Neural cell (in vitro differentiated cells): ENCODE results near the gene DCDC2. TPM values are rescaled to one million over a fixed set of nuclear protein-coding genes. Genes with fewer than 3 reads are reported as not detected.

ENCODE experiments used
- H2AFZ ChIP-seq: fragments of 200-600, 300-800 bp; sonication (generic), shearing (Covaris generic); 2 replicates; pipeline ENCODE4 v1.6.0; 2014; ENCODE audit warnings: low read depth, mild to moderate bottlenecking, antibody characterized with exemption, low read length, moderate library complexity
- H3F3A ChIP-seq: fragments of 200-600 bp; shearing (Covaris generic); 2 replicates; pipeline ENCODE4 v1.6.1; 2016; ENCODE audit warnings: mild to moderate bottlenecking, moderate library complexity, mixed read lengths, antibody characterized with exemption, low read length; ENCODE audit not compliant: insufficient read depth, poor library complexity, severe bottlenecking
- H3K27ac ChIP-seq: fragments of 200-600, 300-800 bp; sonication (generic), shearing (Covaris generic); 2 replicates; pipeline ENCODE4 v1.5.1; 2014; ENCODE audit warnings: mild to moderate bottlenecking, low read length, moderate library complexity
- H3K27me3 ChIP-seq: fragments of 300-800, 200-600 bp; sonication (generic), shearing (Covaris generic); 2 replicates; pipeline ENCODE4 v1.6.0; 2014; ENCODE audit warnings: mild to moderate bottlenecking, low read depth, low read length, moderate library complexity; ENCODE audit not compliant: insufficient read depth
- H3K36me3 ChIP-seq: fragments of 300-800, 200-600 bp; sonication (generic), shearing (Covaris generic); 2 replicates; pipeline ENCODE4 v1.5.1; 2014; ENCODE audit warnings: mild to moderate bottlenecking, antibody characterized with exemption, low read length, moderate library complexity; ENCODE audit not compliant: insufficient read depth
- H3K4me2 ChIP-seq: fragments of 300-800, 200-600 bp; sonication (generic), shearing (Covaris generic); 2 replicates; pipeline ENCODE4 v1.6.0; 2014; ENCODE audit warnings: mild to moderate bottlenecking, low read length
- H3K4me3 ChIP-seq: fragments of 300-800, 200-600 bp; sonication (generic), shearing (Covaris generic); 2 replicates; pipeline ENCODE4 v1.5.1; 2014; ENCODE audit warnings: mild to moderate bottlenecking, low read length, moderate library complexity
- H3K79me2 ChIP-seq: fragments of 200-600 bp; shearing (Covaris generic); replicated peaks from 2 replicates; pipeline ENCODE4 v1.6.0; 2014; ENCODE audit warnings: mild to moderate bottlenecking, low read length, moderate library complexity; ENCODE audit not compliant: insufficient read depth
- H3K9ac ChIP-seq: fragments of 300-800, 200-600 bp; sonication (generic), shearing (Covaris generic); 2 replicates; pipeline ENCODE4 v1.6.1; 2016; ENCODE audit warnings: mild to moderate bottlenecking, low read length, mixed read lengths
- H3K9me2 ChIP-seq: fragments of 200-600 bp; shearing (Covaris generic); 2 replicates; pipeline ENCODE4 v1.6.1; 2016; ENCODE audit warnings: mild to moderate bottlenecking, low read length, mixed read lengths; ENCODE audit not compliant: insufficient read depth
- H3K9me3 ChIP-seq: fragments of 200-600, 300-800 bp; sonication (generic), shearing (Covaris generic); 2 replicates; pipeline ENCODE4 v1.6.1; 2016; ENCODE audit warnings: mild to moderate bottlenecking, mixed run types, low read length, moderate library complexity, mixed read lengths
- H4K20me1 ChIP-seq: fragments of 200-600 bp; shearing (Covaris generic); 2 replicates; pipeline ENCODE4 v1.6.1; 2016; ENCODE audit warnings: mild to moderate bottlenecking, mixed run types; ENCODE audit not compliant: insufficient read depth
- CTCF ChIP-seq: fragments of 450-650 bp; IDR thresholded peaks from 2 replicates; pipeline ENCODE4 v1.5.1; 2014; ENCODE audit warnings: antibody characterized with exemption, mild to moderate bottlenecking, moderate library complexity; ENCODE audit not compliant: poor library complexity, severe bottlenecking
- EP300 ChIP-seq: fragments of 450-650 bp; conservative IDR thresholded peaks from 2 replicates; pipeline ENCODE4 v1.6.1; 2014; ENCODE audit warnings: antibody characterized with exemption, mild to moderate bottlenecking, moderate library complexity; ENCODE audit not compliant: poor library complexity, severe bottlenecking
- EZH2 ChIP-seq: fragments of 200-600, 300-800 bp; shearing (Covaris generic), sonication (generic); IDR thresholded peaks from 2 replicates; pipeline ENCODE4 v1.6.1; 2014; ENCODE audit warnings: antibody characterized with exemption, low read length, borderline replicate concordance, mild to moderate bottlenecking; ENCODE audit not compliant: insufficient read depth, poor library complexity, severe bottlenecking
- MXI1 ChIP-seq: fragments of 450-650 bp; conservative IDR thresholded peaks from 2 replicates; pipeline ENCODE4 v1.6.1; 2014; ENCODE audit warnings: antibody characterized with exemption, mild to moderate bottlenecking; ENCODE audit not compliant: poor library complexity, severe bottlenecking
- POLR2AphosphoS5 ChIP-seq: IDR thresholded peaks from 2 replicates; pipeline ENCODE4 v1.6.1; 2012
- RAD21 ChIP-seq: fragments of 450-650 bp; conservative IDR thresholded peaks from 2 replicates; pipeline ENCODE4 v1.6.1; 2014; ENCODE audit warnings: antibody characterized with exemption, mild to moderate bottlenecking, moderate library complexity
- SMC3 ChIP-seq: fragments of 450-650 bp; conservative IDR thresholded peaks from 2 replicates; pipeline ENCODE4 v1.6.1; 2014; ENCODE audit warnings: antibody characterized with exemption, mild to moderate bottlenecking, moderate library complexity; ENCODE audit not compliant: poor library complexity
- TAF1 ChIP-seq: IDR thresholded peaks from 2 replicates; pipeline ENCODE4 v1.6.1; 2012; ENCODE audit warnings: low read depth
- polyA plus RNA-seq: library from polyadenylated mRNA; depleted of rRNA; stranded (reverse); fragments of >200 nt; gene quantifications from 2 replicates; pipeline ENCODE4 v1.2.3, GENCODE V29; 2014
- TF ChIP-seq, protein P1 (sequence below): IDR thresholded peaks from 2 replicates; pipeline ENCODE4 v1.6.1; 2012; ENCODE audit warnings: borderline replicate concordance

Gene DCDC2
- polyA plus RNA-seq, 1 donor from 2014 or later: 0.57 TPM

GRCh38 chr6:24193364-24193763 lies 164.5 kb downstream of the DCDC2 start:
- Histone ChIP-seq H3K4me2 (no peak overlapping the region), H3K79me2 (no peaks in the 10 kb centered on the region), H3K9me2 (no peaks in the 10 kb centered on the region), H3K9me3 (no peaks in the 10 kb centered on the region), H3K27ac (no peak overlapping the region), H4K20me1 (no peaks in the 10 kb centered on the region), H3K9ac (no peak overlapping the region), H3K4me3 (no peak overlapping the region), H3K36me3 (no peaks in the 10 kb centered on the region), H3F3A (no peaks in the 10 kb centered on the region), H2AFZ (no peak overlapping the region), H3K27me3 (no peaks in the 10 kb centered on the region)
- no peak for TF ChIP-seq RAD21
- TF ChIP-seq CTCF: no peak
- no peak for TF ChIP-seq EZH2
- TF ChIP-seq SMC3: no peak
- no peak for TF ChIP-seq MXI1

DNA sequence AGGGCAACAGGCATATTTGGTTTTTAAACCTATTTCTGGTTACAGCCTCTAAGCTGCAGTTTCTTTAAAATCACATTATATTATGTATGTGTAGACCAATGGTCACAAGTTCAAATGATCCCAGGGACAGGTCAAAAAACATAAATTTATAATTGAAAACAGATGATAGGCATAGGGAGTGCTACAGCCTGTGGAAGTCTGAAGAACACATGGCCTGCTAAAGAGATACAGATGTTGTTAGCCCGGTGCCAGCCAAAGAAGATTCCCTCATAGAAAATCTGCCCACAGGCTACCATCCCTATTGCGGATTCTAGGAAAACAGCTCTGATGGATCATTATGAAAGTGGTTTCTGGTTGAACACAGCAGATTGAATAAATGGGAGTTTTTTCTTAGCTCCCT lies 166.5 kb downstream of the DCDC2 start:
- Histone ChIP-seq H3F3A (no peaks in the 10 kb centered on the region), H3K36me3 (no peaks in the 10 kb centered on the region), H2AFZ (no peak overlapping the region), H3K79me2 (no peaks in the 10 kb centered on the region), H3K4me2 (no peak overlapping the region), H3K27me3 (no peaks in the 10 kb centered on the region), H3K4me3 (no peak overlapping the region), H3K9me3 (no peaks in the 10 kb centered on the region), H3K27ac (no peak overlapping the region), H3K9me2 (no peaks in the 10 kb centered on the region), H3K9ac (no peak overlapping the region), H4K20me1 (no peaks in the 10 kb centered on the region)
- TF ChIP-seq MXI1 (no peak), POLR2AphosphoS5 (no peak), EP300 (no peak), SMC3 (no peak), RAD21 (no peak), TAF1 (no peak), EZH2 (no peak)

GRCh38 chr6:24188578-24189080 lies 169.2 kb downstream of the DCDC2 start:
- Histone ChIP-seq H3F3A (no peaks in the 10 kb centered on the region), H2AFZ (no peak overlapping the region), H3K9me2 (no peaks in the 10 kb centered on the region), H3K27me3 (no peaks in the 10 kb centered on the region), H3K9ac (no peak overlapping the region), H3K4me3 (no peak overlapping the region), H3K27ac (peak overlapping the region; percentile 40), H3K9me3 (no peaks in the 10 kb centered on the region), H3K79me2 (no peaks in the 10 kb centered on the region), H3K36me3 (no peaks in the 10 kb centered on the region), H4K20me1 (no peaks in the 10 kb centered on the region), H3K4me2 (no peak overlapping the region)
- TF ChIP-seq CTCF (no peak), TAF1 (no peak), POLR2AphosphoS5 (no peak), EP300 (no peak), MXI1 (no peak), RAD21 (no peak), EZH2 (no peak), SMC3 (no peak)
- TF ChIP-seq, protein P1, sequence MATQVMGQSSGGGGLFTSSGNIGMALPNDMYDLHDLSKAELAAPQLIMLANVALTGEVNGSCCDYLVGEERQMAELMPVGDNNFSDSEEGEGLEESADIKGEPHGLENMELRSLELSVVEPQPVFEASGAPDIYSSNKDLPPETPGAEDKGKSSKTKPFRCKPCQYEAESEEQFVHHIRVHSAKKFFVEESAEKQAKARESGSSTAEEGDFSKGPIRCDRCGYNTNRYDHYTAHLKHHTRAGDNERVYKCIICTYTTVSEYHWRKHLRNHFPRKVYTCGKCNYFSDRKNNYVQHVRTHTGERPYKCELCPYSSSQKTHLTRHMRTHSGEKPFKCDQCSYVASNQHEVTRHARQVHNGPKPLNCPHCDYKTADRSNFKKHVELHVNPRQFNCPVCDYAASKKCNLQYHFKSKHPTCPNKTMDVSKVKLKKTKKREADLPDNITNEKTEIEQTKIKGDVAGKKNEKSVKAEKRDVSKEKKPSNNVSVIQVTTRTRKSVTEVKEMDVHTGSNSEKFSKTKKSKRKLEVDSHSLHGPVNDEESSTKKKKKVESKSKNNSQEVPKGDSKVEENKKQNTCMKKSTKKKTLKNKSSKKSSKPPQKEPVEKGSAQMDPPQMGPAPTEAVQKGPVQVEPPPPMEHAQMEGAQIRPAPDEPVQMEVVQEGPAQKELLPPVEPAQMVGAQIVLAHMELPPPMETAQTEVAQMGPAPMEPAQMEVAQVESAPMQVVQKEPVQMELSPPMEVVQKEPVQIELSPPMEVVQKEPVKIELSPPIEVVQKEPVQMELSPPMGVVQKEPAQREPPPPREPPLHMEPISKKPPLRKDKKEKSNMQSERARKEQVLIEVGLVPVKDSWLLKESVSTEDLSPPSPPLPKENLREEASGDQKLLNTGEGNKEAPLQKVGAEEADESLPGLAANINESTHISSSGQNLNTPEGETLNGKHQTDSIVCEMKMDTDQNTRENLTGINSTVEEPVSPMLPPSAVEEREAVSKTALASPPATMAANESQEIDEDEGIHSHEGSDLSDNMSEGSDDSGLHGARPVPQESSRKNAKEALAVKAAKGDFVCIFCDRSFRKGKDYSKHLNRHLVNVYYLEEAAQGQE: no peak
